CD14-positive monocyte (primary cell): ENCODE results near the gene RHOG. TPM values are rescaled to one million over a fixed set of nuclear protein-coding genes. Genes with fewer than 3 reads are reported as not detected.
A peak's percentile ranks its signal among the peaks of the same experiment; 100 is the strongest.

Experiments used
- DNase-seq, 3 donors: peaks; one replicate each; pipeline ENCODE4 v3.0.0-alpha.2; 2011 to 2022
- H2AFZ ChIP-seq: 2 replicates; pipeline ENCODE4 v1.6.0; 2012; ENCODE audit warnings: mild to moderate bottlenecking, low read depth, low read length, inconsistent platforms; ENCODE audit not compliant: insufficient read depth, poor library complexity, severe bottlenecking
- H3K27ac ChIP-seq, 2 donors: 1 replicate in 1 of 2; 2 replicates in 1 of 2; pipeline ENCODE4 v1.5.1; 2012 to 2013; ENCODE audit warnings: low read length in 2 of 2, control low read depth in 1 of 2, inconsistent platforms in 1 of 2, low read depth in 1 of 2, mild to moderate bottlenecking in 1 of 2
- H3K27me3 ChIP-seq, 2 donors: one replicate each; pipeline versions ENCODE4 v1.6.0 to v1.6.1; 2011 to 2013; ENCODE audit warnings: low read length in 2 of 2; ENCODE audit not compliant: control insufficient read depth in 2 of 2, insufficient read depth in 2 of 2
- H3K36me3 ChIP-seq, 2 donors: replicated peaks in 1 of 2; 1 replicate in 1 of 2; 2 replicates in 1 of 2; pipeline versions ENCODE4 v1.5.1 to v1.6.1; 2012 to 2013; ENCODE audit warnings: low read length in 2 of 2, control low read depth in 1 of 2, inconsistent platforms in 1 of 2, mild to moderate bottlenecking in 1 of 2; ENCODE audit not compliant: insufficient read depth in 2 of 2, control insufficient read depth in 1 of 2
- H3K4me1 ChIP-seq, 2 donors: 1 replicate in 1 of 2; 2 replicates in 1 of 2; pipeline versions ENCODE4 v1.5.1 to v1.6.1; 2012 to 2013; ENCODE audit warnings: low read length in 2 of 2, control low read depth in 1 of 2, inconsistent platforms in 1 of 2, mild to moderate bottlenecking in 1 of 2, moderate library complexity in 1 of 2; ENCODE audit not compliant: insufficient read depth in 2 of 2, control insufficient read depth in 1 of 2
- H3K4me2 ChIP-seq: replicated peaks from 2 replicates; pipeline ENCODE3; 2012; ENCODE audit warnings: low read length, moderate library complexity, mild to moderate bottlenecking; ENCODE audit not compliant: poor library complexity, severe bottlenecking; ENCODE audit errors: extremely low read depth
- H3K4me3 ChIP-seq, 3 experiments: fragments of 200-600 bp in 1 of 3; sonication (generic) in 1 of 3; replicated peaks in 1 of 3; 1 replicate in 2 of 3; 2 replicates in 1 of 3; pipeline ENCODE4 v1.5.1; 2011 to 2013; ENCODE audit warnings: low read length in 3 of 3, mild to moderate bottlenecking in 3 of 3, control low read depth in 2 of 3, low read depth in 2 of 3, inconsistent platforms in 1 of 3, moderate library complexity in 1 of 3
- H3K79me2 ChIP-seq: 2 replicates; pipeline ENCODE4 v1.6.0; 2012; ENCODE audit warnings: mild to moderate bottlenecking, control low read depth, inconsistent platforms, low read length, moderate library complexity; ENCODE audit not compliant: insufficient read depth
- H3K9ac ChIP-seq: 2 replicates; pipeline ENCODE4 v1.6.0; 2017; ENCODE audit warnings: low read length, mild to moderate bottlenecking; ENCODE audit not compliant: insufficient read depth, poor library complexity, severe bottlenecking
- H3K9me3 ChIP-seq, 2 donors: replicated peaks in 1 of 2; 1 replicate in 1 of 2; 2 replicates in 1 of 2; pipeline versions ENCODE4 v1.5.1 to v1.6.1; 2012 to 2013; ENCODE audit warnings: low read length in 2 of 2, control low read depth in 1 of 2; ENCODE audit not compliant: control insufficient read depth in 1 of 2, insufficient read depth in 1 of 2
- H4K20me1 ChIP-seq: 2 replicates; pipeline ENCODE4 v1.6.0; 2012; ENCODE audit warnings: mild to moderate bottlenecking, low read length, control low read depth, moderate library complexity; ENCODE audit not compliant: insufficient read depth
- H3K27ac Mint-ChIP-seq, 7 donors: one replicate each; pipeline ENCODE4 v1.8.0; 2020; ENCODE audit warnings: mild to moderate bottlenecking in 7 of 7, mixed read lengths in 7 of 7, moderate library complexity in 6 of 7, inconsistent platforms in 2 of 7
- H3K27me3 Mint-ChIP-seq, 3 donors: one replicate each; pipeline ENCODE4 v1.8.0; 2021 to 2022; ENCODE audit warnings: low read depth in 3 of 3, mild to moderate bottlenecking in 3 of 3, mixed read lengths in 3 of 3, moderate library complexity in 3 of 3, inconsistent platforms in 1 of 3
- H3K36me3 Mint-ChIP-seq, 2 donors: one replicate each; pipeline ENCODE4 v1.8.0; 2020; ENCODE audit warnings: mixed read lengths in 2 of 2, inconsistent platforms in 1 of 2, mild to moderate bottlenecking in 1 of 2
- H3K4me1 Mint-ChIP-seq: one replicate; pipeline ENCODE4 v1.8.0; 2020; ENCODE audit warnings: mild to moderate bottlenecking, mixed read lengths
- H3K4me3 Mint-ChIP-seq, 2 donors: one replicate each; pipeline ENCODE4 v1.8.0; 2020; ENCODE audit warnings: mild to moderate bottlenecking in 2 of 2, mixed read lengths in 2 of 2, moderate library complexity in 1 of 2
- H3K9me3 Mint-ChIP-seq, 7 donors: one replicate each; pipeline ENCODE4 v1.8.0; 2020 to 2022; ENCODE audit warnings: mixed read lengths in 7 of 7, mild to moderate bottlenecking in 6 of 7, moderate library complexity in 6 of 7, inconsistent platforms in 2 of 7
- WGBS: methylation state at CpG from one replicate; pipeline ENCODE4 v1.1.5; 2013; ENCODE audit warnings: missing lambda C conversion rate; ENCODE audit not compliant: insufficient coverage; 5-methylcytosine and 5-hydroxymethylcytosine counted together
- intact Hi-C, 2 donors: fragments of 100-400 bp; cut with micrococcal nuclease; formaldehyde crosslinking; loops; one replicate each; pipeline versions ENCODE4 v1.15.0 to v1.15.1; 2023
- polyA plus RNA-seq, 3 donors: library from polyadenylated mRNA; depleted of rRNA in 1 of 3; unstranded in 2 of 3; stranded (reverse) in 1 of 3; fragments of 300-500 nt in 2 of 3; fragments of >200 nt in 1 of 3; fragmentation: Illumina TruSeq in 2 of 3; gene quantifications; 1 replicate in 2 of 3; 2 replicates in 1 of 3; pipeline ENCODE4 v1.2.3, GENCODE V29; 2012 to 2021
- TF ChIP-seq, protein P1 (sequence below): fragments of 200-600 bp; IDR thresholded peaks from one replicate; pipeline ENCODE4 v1.8.0; 2022; ENCODE audit warnings: antibody characterized with exemption, mild to moderate bottlenecking

Gene RHOG
- polyA plus RNA-seq, 3 donors, result 315 to 505 (median 458) TPM

DNA sequence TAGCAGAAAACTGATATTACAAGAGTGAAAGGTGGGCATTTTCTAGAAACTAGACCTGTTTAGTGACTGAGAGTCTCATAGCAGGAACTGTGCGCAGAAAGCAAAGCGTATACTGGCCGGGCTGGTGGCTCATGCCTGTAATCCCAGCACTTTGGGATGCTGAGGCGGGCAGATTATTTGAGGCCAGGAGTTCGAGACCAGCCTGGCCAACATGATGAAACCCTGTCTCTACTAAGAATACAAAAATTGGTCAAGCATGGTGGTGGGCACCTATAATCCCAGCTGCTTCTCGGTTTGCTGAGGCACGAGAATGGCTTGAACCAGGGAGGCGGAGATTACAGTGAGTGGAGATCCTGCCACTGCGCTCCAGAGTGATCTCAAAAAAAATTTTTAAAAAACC is 41.6 kb downstream of the RHOG start:
- Histone ChIP-seq H3K79me2 (peaks cover 32% of the 10 kb centered on the region), H3K4me1 (peaks cover 19 to 27% of the 10 kb centered on the region in 2 donors), H3K36me3 (peaks cover under 1 to 7% of the 10 kb centered on the region in 2 donors), H3K27ac (no peak overlapping the region), H3K4me3 (no peak overlapping the region), H2AFZ (no peak overlapping the region), H3K27me3 (no peaks in the 10 kb centered on the region), H3K9ac (no peak overlapping the region), H3K4me2 (no peak overlapping the region), H4K20me1 (peaks cover 15% of the 10 kb centered on the region), H3K9me3 (no peaks in the 10 kb centered on the region)
- TF ChIP-seq, protein P1, sequence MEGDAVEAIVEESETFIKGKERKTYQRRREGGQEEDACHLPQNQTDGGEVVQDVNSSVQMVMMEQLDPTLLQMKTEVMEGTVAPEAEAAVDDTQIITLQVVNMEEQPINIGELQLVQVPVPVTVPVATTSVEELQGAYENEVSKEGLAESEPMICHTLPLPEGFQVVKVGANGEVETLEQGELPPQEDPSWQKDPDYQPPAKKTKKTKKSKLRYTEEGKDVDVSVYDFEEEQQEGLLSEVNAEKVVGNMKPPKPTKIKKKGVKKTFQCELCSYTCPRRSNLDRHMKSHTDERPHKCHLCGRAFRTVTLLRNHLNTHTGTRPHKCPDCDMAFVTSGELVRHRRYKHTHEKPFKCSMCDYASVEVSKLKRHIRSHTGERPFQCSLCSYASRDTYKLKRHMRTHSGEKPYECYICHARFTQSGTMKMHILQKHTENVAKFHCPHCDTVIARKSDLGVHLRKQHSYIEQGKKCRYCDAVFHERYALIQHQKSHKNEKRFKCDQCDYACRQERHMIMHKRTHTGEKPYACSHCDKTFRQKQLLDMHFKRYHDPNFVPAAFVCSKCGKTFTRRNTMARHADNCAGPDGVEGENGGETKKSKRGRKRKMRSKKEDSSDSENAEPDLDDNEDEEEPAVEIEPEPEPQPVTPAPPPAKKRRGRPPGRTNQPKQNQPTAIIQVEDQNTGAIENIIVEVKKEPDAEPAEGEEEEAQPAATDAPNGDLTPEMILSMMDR, result no peak
- Mint-ChIP-seq H3K27ac (peak overlapping the region in 5 of 7 donors; percentile 14 to 99 (median 60)), H3K4me1 (peaks cover 25% of the 10 kb centered on the region), H3K9me3 (no peaks in the 10 kb centered on the region), H3K27me3 (peaks cover 0 to 3% (median 0%) of the 10 kb centered on the region in 3 donors), H3K4me3 (no peak overlapping the region), H3K36me3 (peaks cover under 1 to 5% of the 10 kb centered on the region in 2 donors)
- WGBS, result 100% methylated on average over 5 of the region's 9 CpGs
- intact Hi-C loops, result loop anchor here in 1 of 2 donors (5.0 kb wide), 1 partner anchor 38 kb away; no protein-coding TSS in a partner anchor
- DNase-seq, result no peak

DNA sequence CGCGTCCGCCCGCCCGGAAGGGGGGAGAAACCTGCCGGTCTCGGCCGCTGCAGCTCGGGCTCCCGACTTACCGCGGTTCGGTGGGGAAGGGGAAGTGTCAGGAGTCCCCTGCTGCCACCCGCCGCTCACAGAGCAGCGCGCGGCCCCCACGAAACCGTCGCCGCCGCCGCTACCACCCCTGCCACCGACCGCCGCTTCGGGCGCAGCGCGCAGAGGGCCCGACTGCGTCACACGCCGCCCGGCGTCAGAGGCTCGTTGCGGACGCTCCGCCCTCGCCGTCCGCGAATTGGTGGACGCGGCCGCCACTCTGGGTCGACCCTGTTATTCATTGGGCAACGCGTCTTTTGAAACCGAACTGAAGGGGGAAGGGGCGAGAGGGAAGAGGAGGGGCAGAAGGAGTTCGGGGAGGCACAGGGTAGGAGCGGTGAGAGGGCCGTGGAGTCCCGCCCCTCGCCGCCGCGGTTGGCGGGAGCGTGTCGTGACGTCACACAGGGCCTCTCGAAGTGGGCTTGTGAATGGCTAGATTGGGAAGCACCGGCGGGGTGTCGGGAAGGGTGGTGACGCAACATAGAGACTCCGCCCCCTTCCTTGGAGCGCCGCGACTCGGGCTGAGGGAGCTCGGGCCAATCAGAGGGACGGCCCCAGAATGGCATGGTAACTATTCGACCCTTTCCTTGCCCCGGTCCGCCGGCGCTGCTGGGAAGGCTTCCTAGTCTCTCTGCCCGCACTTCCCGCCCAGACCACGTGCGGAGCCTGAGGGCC is 43.2 kb downstream of the RHOG start, which contains the start of gene NUP98:
Gene NUP98, minus strand, starts transcription at position 226 of the 762 bp plus-strand sequence. CDS start 15,437 bp downstream, outside the sequence.
- Histone ChIP-seq H3K36me3 (peaks cover 13 to 23% of the 10 kb centered on the region in 2 donors), H3K9ac (peak within 1 kb of the TSS; percentile 98), H4K20me1 (peaks cover 32% of the 10 kb centered on the region), H3K27me3 (no peaks in the 10 kb centered on the region), H3K4me2 (peak within 1 kb of the TSS; percentile 84), H3K27ac (peak within 1 kb of the TSS; percentile 87 to 99), H3K79me2 (peaks cover 48% of the 10 kb centered on the region), H3K4me3 (peak within 1 kb of the TSS; percentile 91 to 93 (median 91)), H3K4me1 (peaks cover 19 to 27% of the 10 kb centered on the region in 2 donors), H3K9me3 (no peaks in the 10 kb centered on the region), H2AFZ (peak within 1 kb of the TSS; percentile 75)
- TF ChIP-seq, protein P1, result no peak
- DNase-seq, result peak; percentile 99 to 100 (median 100)
- Mint-ChIP-seq H3K27me3 (peaks cover 0 to 1% (median 0%) of the 10 kb centered on the region in 3 donors), H3K4me1 (peaks cover 25% of the 10 kb centered on the region), H3K9me3 (no peaks in the 10 kb centered on the region), H3K36me3 (peaks cover 10 to 20% of the 10 kb centered on the region in 2 donors), H3K27ac (peak within 1 kb of the TSS; percentile 95 to 99 (median 99)), H3K4me3 (peak within 1 kb of the TSS; percentile 89 to 96)
- intact Hi-C loops, result loop anchor here (1.0 to 5.0 kb wide), 2 partner anchors 40 to 42 kb away; no protein-coding TSS in a partner anchor
- under 1% methylated on average over 86 of the region's 86 CpGs for WGBS
